G401.6 (cell line): ENCODE results near the gene FXYD2.

Source experiments
- FAIRE-seq: peaks from 2 replicates; lab custom pipeline; 2012; peaks lifted over from hg19 to GRCh38; lab: Jason Lieb, UNC

Gene FXYD2

DNA sequence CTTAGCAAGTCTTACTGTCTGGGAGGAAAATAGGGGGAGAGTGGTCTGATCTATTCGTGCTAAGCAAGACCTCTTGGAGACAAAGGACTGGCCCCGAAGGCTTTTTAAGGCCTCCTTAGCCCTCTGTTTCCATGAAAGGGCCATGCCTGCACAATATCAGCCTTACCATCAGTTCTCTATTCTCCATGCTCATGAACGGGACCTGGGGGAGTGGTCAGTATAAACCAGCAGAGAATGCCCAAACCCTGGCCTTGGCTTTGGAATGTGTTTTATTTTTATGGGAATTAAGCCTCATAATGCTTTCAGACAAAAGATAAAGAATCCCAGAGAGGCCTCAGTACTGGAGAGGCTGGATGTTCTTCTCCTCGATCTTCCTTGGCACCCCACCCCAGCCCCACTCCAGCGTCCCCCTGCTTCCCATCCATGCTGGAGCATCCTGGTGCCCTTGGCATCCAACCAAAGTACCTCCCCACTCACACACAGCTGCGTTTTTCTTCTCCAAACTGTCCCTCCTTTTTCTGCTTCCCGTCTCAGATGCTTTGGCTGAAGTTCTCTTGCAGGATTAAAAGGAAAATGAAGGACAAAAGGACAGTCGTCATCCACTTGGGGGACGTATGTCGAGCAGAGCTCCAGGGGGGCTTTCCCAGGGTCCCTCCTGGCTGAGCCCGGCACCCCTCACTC lies 33.3 kb upstream of the FXYD2 start:
- FAIRE-seq = no peak

DNA sequence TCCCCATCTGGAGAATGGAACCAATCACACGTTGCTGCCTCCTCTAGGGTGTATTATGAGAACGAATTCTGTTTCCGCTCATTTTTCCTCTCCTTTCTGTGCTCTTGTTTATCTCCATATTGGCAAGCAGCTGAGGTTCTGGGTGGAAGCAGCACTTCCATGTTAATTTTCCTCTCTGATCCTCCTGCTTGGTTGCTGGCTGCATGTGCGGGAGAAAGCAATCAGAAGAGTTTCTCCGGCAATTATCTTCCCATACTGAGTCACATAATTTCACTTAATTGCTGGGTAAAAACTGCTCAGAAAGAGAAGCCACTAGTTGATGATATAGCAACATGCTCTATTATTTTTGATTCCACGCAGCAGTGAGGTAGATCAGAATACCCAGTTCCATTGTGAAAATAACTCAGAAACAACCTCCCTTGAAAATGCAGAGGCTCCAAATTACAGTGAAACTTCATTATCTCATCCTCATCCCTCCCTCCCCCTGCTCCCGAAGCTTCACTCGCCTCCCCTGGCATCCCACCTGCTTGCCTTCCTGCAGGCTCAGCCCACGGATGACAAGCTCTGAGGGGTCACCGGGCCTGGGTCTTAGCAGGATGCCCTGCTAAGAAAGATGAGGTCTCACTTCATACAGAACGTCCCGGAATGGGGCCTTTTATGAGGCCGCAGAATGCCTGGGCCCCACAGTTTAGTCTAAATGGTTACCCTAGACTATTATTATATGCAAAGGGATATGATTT lies 31.5 kb upstream of the FXYD2 start:
- no peak for FAIRE-seq

DNA sequence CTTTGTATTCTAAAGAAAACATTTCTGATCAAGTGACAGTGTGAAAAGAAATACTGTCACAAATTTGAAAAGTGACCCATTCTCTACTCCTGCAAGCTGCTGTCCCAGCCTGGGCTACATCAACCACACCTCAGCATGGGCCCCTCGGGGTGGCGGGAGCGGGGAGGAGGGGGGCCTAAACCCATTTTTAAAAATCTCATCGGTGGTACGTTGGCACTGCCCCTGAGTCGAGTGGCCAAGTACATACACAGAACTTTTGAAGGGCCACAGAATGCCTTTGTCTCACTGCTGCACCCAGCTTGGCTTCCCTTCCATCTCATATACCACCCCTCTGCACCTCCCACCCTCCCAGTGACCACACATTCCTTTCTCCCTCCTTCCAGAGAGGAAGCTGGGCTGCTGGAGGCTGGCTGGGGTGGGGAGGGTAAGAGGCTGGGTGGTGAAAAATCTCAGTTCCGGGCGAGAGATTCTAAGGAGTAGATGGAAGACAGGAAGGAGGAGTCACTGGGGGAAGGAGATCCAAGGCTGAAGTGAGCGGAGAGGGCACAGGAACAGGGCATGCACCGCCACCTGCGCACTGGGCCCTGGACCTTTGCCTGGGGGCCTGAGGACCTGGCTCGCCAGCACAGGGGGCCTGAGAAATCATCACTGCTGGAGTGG lies 30.8 kb upstream of the FXYD2 start:
- FAIRE-seq = no peak

DNA sequence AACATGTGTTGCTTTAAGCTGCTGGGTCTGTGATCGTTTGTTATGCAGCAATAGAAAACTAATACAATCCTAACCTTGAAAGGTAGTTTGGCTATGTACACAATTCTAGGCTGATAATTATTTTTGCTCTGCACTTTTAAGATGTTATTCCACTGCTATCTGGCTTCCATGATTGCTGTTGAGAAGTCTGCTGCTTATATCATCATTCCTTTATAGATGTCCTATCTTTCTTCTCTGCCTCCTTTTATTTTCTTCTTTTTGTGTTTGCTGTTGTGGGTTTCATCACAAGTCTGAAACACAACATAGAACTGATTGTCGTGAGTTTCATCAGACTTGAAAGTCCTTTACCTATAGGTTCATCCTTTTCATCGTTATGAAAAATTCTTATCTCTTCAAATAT lies 27.8 kb upstream of the FXYD2 start:
- no peak for FAIRE-seq

DNA sequence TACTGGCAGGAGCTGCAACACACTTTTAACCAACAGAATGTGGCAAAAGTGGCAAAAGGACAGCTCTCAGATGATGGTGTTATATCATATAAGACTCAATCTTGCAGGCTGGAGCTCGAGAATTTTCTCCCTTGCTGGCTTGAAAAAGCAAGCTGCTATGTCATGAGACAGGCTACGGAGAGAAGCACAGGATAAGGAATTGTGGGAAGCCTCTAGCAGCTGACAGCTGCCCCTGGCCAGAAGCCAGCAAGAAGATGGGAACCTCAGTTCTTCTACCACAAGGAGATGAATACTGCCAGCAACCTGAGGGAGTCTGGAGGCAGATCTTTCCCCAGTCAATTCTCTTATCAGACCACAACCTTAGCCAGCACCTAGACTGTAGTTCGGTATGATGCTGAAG lies 27.3 kb upstream of the FXYD2 start:
- FAIRE-seq = no peak

DNA sequence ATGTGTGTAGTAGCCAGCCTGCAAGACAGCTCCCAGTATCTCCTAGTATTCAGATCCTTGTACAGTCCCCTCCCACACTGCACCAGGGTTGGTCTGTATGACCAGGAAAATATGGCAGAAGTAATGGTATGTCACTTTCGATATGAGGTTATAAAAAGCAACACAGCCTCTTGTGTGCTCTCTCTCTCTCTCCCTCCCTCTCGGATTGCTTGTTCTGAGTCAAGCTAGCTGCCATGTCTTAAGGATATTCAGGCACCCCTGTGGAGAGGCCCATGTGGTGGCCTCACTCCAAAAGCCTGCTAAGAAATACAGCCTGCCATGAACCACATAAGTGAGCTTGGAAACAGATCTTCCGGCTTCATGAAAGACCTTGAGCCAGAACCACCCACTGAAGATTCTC lies 26.6 kb upstream of the FXYD2 start:
- no peak for FAIRE-seq

DNA sequence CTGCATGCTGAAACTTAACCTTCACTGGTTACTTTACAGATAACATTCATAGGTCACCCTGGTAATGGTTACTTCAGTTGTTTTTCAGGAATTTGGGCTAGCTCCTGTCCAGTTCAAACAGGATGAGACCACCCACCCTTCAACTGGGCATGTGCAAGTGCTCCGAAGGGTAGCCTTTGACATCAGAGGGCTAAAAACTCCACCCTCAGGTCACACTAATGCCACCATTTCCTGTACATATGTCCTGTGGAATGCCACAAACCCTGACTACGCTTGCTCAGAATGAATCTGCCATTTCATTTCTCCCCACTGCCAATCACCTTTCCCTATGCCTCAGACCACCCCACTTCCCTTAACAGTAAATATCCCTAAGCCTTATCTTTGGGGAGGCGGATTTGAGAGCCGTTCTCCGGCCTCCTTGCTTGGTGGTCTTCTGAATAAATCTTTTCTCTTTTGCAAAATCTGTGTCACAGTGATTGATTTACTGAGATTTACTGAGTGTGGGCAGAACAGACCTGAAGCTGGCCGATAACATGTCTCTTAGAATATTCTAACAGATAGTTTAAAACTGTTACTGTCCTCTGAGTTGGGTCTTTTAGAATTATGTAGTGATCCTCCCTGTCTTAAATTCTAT lies 25.4 kb upstream of the FXYD2 start:
- no peak for FAIRE-seq

DNA sequence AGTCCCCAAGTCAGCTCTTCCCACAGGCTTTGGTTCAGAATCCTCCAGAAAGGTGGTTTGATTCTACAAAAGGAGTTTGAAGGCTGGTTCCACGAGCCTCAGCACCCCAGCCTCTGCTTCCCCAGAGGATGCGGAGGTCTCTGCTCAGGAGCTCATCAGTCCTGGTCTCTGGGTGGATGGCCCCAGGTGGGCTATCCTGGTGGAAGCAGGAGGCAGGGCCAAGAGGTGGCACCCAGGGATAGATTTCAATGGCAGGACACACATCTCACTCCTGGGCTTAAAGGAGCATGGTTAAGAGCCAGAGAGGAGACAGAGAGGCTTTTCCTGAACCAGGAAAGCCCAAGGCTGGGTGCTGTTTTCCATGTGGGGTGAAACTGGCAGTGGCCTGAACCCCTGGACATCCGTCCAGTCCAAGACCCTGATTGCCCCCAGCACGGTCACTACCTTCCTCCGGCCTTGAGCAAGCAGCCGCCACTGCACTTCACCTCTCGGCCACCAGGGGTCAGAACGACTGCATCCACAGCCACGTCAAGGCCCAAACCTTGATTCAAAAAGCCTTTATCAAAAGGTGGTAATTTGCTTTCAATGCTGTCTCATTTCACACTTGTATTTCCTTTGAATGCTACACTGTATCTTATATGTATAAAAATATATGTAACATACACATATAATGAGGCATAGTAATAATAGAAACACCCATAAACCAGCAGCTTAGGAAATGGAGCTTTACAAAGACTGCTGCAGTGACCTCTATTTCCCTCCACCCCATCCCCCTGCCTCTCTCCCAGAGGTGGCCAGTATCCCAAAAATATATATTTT lies 19.3 kb upstream of the FXYD2 start:
- peak; percentile 48 for FAIRE-seq

DNA sequence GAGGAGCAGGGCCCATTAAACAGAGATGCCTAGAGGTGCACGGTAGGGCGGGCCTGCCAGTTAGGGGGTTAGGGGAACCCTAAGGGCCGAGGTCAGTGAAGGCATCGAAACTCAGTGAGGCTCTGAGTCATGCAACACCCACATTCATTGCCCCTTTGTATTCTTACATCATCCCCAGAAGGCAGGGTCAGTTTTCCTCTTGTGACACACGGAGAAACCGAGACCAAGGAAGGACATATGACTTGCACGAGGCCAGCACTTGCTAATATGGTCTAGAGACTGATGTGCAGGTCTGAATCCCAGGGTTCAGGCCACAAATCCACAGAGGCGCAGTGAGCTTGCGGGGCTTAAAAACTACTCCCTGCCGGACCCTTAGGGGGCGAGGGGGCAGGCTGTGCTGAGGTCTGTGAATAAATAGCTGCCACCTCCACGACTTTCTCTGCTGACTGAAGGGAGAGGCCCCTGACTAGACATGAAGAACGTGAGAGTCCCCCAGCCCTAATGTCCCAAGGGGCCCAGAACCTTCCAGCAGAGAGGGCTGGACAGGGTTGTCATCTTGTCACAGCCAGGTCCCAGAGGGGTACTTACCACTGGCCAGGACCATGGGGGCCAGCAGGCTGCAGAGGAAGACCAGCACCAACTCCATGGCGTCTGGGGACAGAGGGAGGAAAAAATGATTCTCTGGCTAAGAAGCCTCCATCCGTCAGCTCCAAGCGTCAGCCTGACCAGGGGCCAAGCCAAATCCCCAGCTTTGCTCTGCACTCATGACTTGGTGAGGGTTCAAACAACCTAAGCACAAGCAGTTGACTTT lies 17.8 kb upstream of the FXYD2 start:
- no peak for FAIRE-seq

DNA sequence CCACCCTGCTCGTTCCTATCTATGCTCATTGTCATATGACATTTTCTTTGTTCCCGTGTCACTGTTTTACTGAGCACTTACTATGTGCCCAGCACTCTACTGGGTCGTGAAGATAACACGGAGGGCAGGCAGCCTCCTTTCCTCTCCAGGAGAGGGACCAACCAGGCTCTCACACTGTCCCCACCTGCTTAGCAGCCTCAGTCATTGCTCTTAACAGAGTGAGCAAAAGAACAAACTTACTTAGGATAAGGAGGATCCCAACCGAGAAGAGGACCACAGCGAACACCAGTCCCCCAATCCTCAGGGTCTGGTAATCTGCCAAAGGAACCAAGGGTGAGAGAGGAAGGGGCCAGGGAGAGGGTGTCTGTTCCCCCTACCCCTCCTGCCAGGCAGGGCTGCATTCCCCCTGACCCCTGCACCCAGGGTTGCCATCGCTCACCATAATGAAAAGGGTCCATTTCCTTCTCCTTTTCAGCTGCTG lies 17.0 kb upstream of the FXYD2 start:
- no peak for FAIRE-seq

DNA sequence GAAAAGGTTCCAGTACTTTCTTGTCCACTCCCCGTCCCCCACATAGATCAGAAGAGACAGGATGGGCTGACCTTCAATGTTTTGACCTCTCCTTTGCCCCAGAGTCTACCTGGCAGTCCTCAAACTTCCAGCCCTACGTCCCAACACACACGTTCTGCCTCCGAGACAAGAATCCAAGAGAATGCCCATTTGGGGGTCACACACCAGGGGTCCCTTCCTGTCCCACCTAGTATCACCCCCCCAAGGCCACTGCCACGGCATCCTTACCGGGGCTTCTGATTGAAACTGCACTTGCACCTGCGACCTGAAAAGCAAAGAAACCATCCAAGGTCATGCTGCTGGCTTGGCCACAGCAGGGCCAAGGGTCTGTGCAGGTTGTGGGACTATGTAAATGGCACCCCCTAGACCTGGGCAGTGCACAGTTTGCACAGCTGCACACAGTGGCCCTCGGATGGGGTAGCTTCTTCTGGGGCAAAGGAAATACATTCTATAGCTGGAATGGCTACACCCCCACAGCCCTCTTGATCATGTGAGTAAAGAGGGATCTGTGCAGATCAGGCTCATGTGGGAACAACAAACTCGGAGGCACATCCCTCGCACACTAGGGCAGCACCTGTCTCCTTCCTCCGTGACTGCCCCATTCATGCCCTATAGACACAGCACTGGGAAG lies 16.5 kb upstream of the FXYD2 start:
- FAIRE-seq = no peak

DNA sequence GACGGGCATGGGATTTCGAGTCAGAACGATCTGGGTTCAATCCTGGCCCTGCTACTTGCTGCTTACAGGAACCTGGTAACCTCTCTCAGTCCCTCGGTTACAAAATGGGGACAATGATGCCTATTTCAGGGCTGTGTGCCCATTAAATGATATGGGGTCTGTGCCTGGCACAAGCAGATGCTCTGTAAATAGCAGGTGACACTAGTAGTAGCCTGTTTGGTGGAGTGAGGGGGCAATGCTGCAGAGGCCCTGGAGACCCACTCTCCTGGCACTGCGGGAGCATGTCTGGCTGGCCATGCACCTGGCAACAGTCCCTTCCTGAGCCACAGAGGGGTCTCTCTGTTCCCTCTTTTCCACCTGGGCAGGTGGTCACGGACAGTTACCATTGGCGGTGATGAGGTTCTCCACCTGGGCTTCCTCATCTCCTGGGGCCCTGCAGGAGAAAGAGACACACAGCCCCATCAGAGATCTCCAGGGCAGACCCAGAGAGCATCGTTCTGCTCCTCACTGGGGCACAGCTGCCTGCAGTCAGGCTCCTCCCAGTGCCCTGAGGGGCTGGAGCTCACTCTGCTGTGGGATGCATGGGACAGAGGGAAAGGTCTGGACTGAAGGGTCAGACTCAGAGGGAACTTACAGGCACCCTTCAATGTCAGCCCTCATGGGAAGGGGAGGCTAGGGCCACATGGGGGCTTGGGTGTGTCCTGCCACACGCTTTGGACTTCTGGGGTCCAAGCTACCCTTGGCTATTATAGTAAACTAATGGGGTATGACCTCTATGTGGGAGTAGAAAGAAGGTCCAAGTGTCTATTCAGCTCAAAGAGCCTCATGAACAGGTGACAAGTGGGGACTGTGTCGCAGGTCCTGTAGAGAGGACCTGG lies 15.6 kb upstream of the FXYD2 start:
- FAIRE-seq = no peak

DNA sequence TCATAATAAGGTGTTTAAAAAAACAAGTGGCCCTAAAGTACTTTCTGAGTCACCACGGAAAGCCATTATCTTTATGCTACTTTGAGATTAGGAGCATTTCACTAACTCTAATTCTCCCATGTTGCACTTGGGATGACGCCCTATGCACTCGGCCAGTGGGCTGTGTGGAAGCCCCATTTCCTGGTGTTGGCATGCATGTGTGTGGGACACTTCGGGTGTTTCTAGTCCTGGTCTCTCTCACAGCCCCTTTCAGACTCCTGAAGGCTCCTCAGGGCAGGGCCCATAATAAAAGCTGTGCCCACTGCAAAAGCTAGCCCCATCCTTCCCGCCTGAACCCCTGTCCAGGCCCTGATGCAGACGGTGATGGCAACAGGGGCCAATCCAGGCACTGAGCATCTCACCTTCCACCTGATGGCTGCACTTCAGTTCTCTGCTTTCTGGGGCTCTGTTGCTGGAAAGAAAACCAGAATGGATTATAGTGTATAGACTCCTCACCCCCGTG lies 14.9 kb upstream of the FXYD2 start:
- no peak for FAIRE-seq

DNA sequence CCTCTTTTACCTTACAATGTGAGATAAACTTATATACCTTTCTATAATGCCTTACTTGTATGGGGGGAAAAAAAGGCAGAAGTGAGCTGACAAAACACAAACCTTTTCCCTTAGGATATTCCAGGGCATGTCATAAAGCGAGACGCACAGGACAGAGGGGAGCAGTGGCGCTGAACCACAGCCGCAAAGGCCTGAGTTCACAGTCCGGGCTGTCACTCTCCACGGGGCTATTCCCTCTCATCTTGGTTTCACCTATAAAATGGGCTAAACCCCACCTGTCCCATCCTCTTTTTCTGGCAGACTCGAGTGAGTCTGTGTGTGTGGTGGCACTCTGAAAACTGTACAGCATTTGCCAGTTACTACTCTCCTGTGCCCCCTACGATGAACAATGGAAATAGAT lies 14.4 kb upstream of the FXYD2 start:
- FAIRE-seq = no peak

DNA sequence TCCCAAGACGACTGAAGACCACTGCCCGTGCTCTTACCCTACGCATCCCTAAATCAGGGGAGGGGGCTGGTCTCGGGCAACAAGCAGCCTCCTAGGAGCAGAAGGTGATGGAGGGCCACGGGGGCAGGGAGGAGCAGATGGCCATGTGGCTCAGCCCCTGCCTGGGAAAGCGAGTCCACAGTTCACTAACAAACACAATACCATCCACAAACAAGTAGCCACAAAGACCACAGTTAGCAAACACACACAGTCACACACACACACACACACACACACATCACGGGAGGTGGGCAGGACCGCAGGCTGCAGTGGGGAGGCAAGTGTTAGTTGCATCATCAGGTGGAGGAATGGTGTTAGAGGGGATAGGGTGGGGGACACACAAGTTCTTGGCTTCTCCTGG lies 13.2 kb upstream of the FXYD2 start:
- FAIRE-seq = no peak

DNA sequence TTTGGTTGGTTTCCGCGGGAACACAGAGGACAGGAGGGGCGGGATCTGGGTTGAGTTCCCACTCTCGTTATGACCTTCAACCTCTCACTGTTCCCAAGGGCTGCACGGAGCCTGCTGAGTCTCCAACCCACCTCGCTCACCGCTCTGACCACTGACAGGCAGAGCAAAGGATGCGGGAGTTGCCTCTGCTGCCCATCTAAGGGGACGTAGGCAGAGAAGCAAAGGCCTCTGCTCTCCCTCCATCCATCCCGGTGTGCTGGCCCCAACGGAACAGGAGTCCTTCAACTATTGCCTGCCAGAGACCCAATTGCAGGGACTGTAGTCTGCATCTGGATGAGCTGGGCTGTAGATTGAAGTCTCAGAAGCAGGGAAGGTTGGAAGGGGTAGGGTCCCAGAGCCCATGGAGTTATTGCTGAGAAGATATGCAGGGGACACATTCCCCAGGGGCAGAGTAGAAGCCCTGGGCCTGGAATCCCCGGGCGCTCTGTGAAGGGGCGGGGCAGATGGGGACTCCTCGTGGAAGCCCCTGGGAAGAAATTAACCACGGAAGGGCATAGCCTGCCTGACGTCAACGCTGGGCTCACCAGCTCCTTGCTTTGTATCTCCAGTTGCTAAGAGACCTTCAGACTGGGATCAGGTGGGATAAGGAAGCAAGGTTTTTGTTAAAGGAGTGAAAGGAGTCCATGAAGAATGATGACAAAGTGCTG lies 12.7 kb upstream of the FXYD2 start:
- no peak for FAIRE-seq

DNA sequence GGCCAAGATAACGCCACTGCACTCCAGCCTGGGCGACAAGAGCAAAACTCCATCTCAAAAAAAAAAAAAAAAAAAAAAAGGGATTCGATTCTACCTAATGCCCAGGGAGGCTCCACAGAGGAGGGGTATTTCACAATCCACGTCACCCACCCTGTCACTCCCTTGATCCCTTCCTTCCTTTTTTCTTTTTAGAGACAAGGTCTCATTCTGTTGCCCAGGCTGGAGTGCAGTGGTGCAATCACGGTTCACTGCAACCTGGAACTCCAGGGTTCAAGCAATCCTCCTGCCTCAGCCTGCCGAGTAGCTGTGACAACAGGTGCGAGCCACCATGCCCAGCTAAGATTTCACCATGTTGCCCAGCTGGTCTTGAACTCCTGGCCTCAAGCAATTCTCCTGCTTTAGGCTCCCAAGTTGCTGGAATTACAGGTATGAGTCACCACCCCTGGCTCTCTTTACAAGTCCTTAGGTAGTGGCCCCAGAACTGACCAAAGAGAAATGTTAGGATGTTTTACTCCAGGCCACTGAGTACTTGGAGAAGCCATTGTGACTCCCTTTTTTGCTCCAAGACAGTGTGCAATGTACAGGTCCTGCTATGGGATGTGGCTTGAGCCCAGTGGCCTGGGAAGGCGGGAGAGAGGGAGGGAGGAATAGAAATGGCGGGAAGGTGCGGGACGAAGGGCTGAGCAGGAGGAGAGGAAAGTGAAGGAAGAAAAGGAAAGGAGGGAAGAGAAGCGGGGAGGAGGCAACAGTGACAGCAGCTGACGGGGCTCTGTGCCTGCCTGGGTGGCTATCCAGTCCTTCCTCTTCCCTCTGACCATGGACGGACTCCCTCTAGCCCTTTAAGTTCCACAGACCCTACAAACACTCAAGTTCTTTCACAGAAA lies 11.8 kb upstream of the FXYD2 start:
- FAIRE-seq = no peak

DNA sequence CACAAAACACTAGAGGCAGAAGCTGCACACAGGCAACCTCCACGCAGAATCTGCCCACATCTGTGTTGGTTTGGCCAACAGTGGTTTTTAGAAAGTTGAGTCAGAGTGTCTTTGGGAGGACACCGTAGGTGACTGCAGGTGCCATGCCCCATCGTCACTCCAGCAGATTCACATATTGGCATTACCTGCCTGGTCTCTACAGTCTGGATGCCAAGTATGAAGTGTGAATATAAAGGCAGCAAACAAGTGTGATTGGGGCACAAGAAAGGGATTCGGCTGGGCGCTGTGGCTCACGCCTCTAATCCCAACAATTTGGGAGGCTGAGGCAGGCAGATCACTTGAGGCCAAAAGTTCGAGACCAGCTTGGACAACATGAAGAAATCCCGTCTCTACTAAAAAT lies 11.0 kb upstream of the FXYD2 start:
- no peak for FAIRE-seq
